IMR-90 (cell line): ENCODE results near the gene TANGO6. TPM values are rescaled to one million over a fixed set of nuclear protein-coding genes. Genes with fewer than 3 reads are reported as not detected.

Experiments
- ATAC-seq: fragments of 200-7000 bp; cut with Tn5 transposase; 2 replicates; pipeline ENCODE4 v1.9.1; 2020; ENCODE audit warnings: low read depth, mild to moderate bottlenecking, moderate library complexity
- BruUV-seq: library from RNA; stranded (reverse); fragments of 400-500 nt; replicated peaks from 2 replicates; lab custom pipeline; 2021; lab: Mats Ljungman, UMichigan
- CTCF ChIA-PET: fragments of 300-600 bp; formaldehyde crosslinking; extraction: SDS; loops from one replicate; lab custom pipeline; 2021; ENCODE audit warnings: antibody characterized with exemption; lab: Yijun Ruan, JAX
- POLR2A ChIA-PET: fragments of 300-600 bp; sonication (Branson Sonifier 250); formaldehyde crosslinking; loops from one replicate; lab custom pipeline; 2022; ENCODE audit warnings: antibody characterized with exemption; ENCODE audit not compliant: unreplicated experiment; lab: Charles Lee
- DNase-seq: peaks from one replicate; pipeline ENCODE4 v3.0.0; 2013
- H2AFZ ChIP-seq: replicated peaks from 2 replicates; pipeline ENCODE3; 2013; ENCODE audit warnings: low read length, mild to moderate bottlenecking; ENCODE audit not compliant: poor library complexity
- H2AK5ac ChIP-seq: 2 replicates; pipeline ENCODE4 v1.6.1; 2013; ENCODE audit warnings: low read depth, low read length, inconsistent platforms
- H2AK9ac ChIP-seq: replicated peaks from 2 replicates; pipeline ENCODE3; 2013; ENCODE audit warnings: mild to moderate bottlenecking, low read depth, low read length, moderate library complexity; ENCODE audit not compliant: poor library complexity
- H2BK120ac ChIP-seq: 2 replicates; pipeline ENCODE4 v1.6.1; 2013; ENCODE audit warnings: low read depth, low read length, inconsistent platforms
- H2BK15ac ChIP-seq: 3 replicates; pipeline ENCODE4 v1.6.1; 2013; ENCODE audit warnings: low read depth, low read length, inconsistent platforms
- H2BK20ac ChIP-seq: 2 replicates; pipeline ENCODE4 v1.6.1; 2013; ENCODE audit warnings: low read depth, mild to moderate bottlenecking, inconsistent platforms, low read length, moderate library complexity
- H2BK5ac ChIP-seq: 2 replicates; pipeline ENCODE4 v1.6.1; 2013; ENCODE audit warnings: mild to moderate bottlenecking, low read depth, low read length, inconsistent platforms; ENCODE audit not compliant: poor library complexity, severe bottlenecking
- H3K14ac ChIP-seq: replicated peaks from 2 replicates; pipeline ENCODE4 v1.6.1; 2013; ENCODE audit warnings: low read depth, low read length, inconsistent platforms
- H3K18ac ChIP-seq: 2 replicates; pipeline ENCODE4 v1.6.1; 2013; ENCODE audit warnings: low read depth, low read length, control low read depth
- H3K23ac ChIP-seq: 2 replicates; pipeline ENCODE4 v1.6.1; 2013; ENCODE audit warnings: low read depth, low read length, inconsistent platforms
- H3K27ac ChIP-seq: 2 replicates; pipeline ENCODE4 v1.5.1; 2013; ENCODE audit warnings: mild to moderate bottlenecking, control low read depth, low read length; ENCODE audit not compliant: insufficient read depth
- H3K27me3 ChIP-seq: 2 replicates; pipeline ENCODE4 v1.6.1; 2013; ENCODE audit warnings: low read length; ENCODE audit not compliant: control insufficient read depth, insufficient read depth
- H3K36me3 ChIP-seq: 2 replicates; pipeline ENCODE4 v1.6.1; 2013; ENCODE audit warnings: low read length, mixed read lengths; ENCODE audit not compliant: control insufficient read depth, insufficient read depth
- H3K4ac ChIP-seq: 2 replicates; pipeline ENCODE4 v1.6.1; 2013; ENCODE audit warnings: low read depth, low read length, inconsistent platforms
- H3K4me1 ChIP-seq: 2 replicates; pipeline ENCODE4 v1.6.1; 2013; ENCODE audit warnings: low read length, mixed read lengths; ENCODE audit not compliant: control insufficient read depth, insufficient read depth
- H3K4me2 ChIP-seq: 2 replicates; pipeline ENCODE4 v1.6.1; 2013; ENCODE audit warnings: low read depth, mild to moderate bottlenecking, control low read depth, low read length, moderate library complexity
- H3K4me3 ChIP-seq: 2 replicates; pipeline ENCODE4 v1.5.1; 2013; ENCODE audit warnings: low read depth, mild to moderate bottlenecking, control low read depth, low read length, moderate library complexity; ENCODE audit not compliant: insufficient read depth
- H3K56ac ChIP-seq: 2 replicates; pipeline ENCODE4 v1.6.1; 2013; ENCODE audit warnings: low read length, inconsistent platforms; ENCODE audit not compliant: insufficient read depth; ENCODE audit errors: extremely low read depth
- H3K79me1 ChIP-seq, 2 experiments: 2 replicates each; pipeline ENCODE4 v1.6.1; 2013; ENCODE audit warnings: low read length in 2 of 2, inconsistent platforms in 1 of 2, low read depth in 1 of 2
- H3K9ac ChIP-seq: 2 replicates; pipeline ENCODE4 v1.6.1; 2013; ENCODE audit warnings: low read depth, low read length, control low read depth
- H3K9me1 ChIP-seq: 2 replicates; pipeline ENCODE4 v1.6.1; 2013; ENCODE audit warnings: low read length, inconsistent platforms; ENCODE audit not compliant: insufficient read depth
- H3K9me3 ChIP-seq: 2 replicates; pipeline ENCODE4 v1.6.1; 2013; ENCODE audit warnings: low read length; ENCODE audit not compliant: control insufficient read depth, insufficient read depth
- H4K20me1 ChIP-seq: 2 replicates; pipeline ENCODE4 v1.6.1; 2013; ENCODE audit warnings: low read length, inconsistent platforms; ENCODE audit not compliant: insufficient read depth
- H4K5ac ChIP-seq: 2 replicates; pipeline ENCODE4 v1.6.1; 2013; ENCODE audit warnings: mild to moderate bottlenecking, low read depth, low read length, control low read depth
- H4K8ac ChIP-seq, 2 experiments: 2 replicates each; pipeline ENCODE4 v1.6.1; 2013; ENCODE audit warnings: low read depth in 2 of 2, low read length in 2 of 2, control low read depth in 1 of 2, inconsistent platforms in 1 of 2
- H4K91ac ChIP-seq: 2 replicates; pipeline ENCODE4 v1.6.1; 2013; ENCODE audit warnings: low read depth, low read length, inconsistent platforms; ENCODE audit not compliant: insufficient read depth
- CEBPB ChIP-seq: IDR thresholded peaks from 2 replicates; pipeline ENCODE4 v1.6.1; 2012; ENCODE audit warnings: low read depth, low read length, improper control_type of control experiment
- FOS ChIP-seq: fragments of 150-350 bp; IDR thresholded peaks from 2 replicates; pipeline ENCODE4 v1.6.1; 2016; ENCODE audit warnings: low read depth, low read length
- MAFK ChIP-seq: IDR thresholded peaks from 2 replicates; pipeline ENCODE4 v1.6.1; 2012; ENCODE audit warnings: low read depth, low read length, improper control_type of control experiment
- MAZ ChIP-seq: IDR thresholded peaks from 2 replicates; pipeline ENCODE4 v1.6.1; 2012; ENCODE audit warnings: low read depth, mild to moderate bottlenecking, low read length, improper control_type of control experiment, moderate library complexity, borderline replicate concordance
- MXI1 ChIP-seq: IDR thresholded peaks from 2 replicates; pipeline ENCODE4 v1.6.1; 2012; ENCODE audit warnings: low read depth, mild to moderate bottlenecking, low read length, moderate library complexity, borderline replicate concordance
- RAD21 ChIP-seq: IDR thresholded peaks from 2 replicates; pipeline ENCODE4 v1.6.1; 2012; ENCODE audit warnings: low read length, improper control_type of control experiment
- RCOR1 ChIP-seq: IDR thresholded peaks from 2 replicates; pipeline ENCODE4 v1.6.1; 2012; ENCODE audit warnings: mild to moderate bottlenecking, low read length, improper control_type of control experiment; ENCODE audit not compliant: insufficient replicate concordance
- RFX5 ChIP-seq: IDR thresholded peaks from 2 replicates; pipeline ENCODE4 v1.8.0; 2012; ENCODE audit warnings: low read depth, mild to moderate bottlenecking, low read length, moderate library complexity
- USF2 ChIP-seq: fragments of 150-350 bp; IDR thresholded peaks from 2 replicates; pipeline ENCODE4 v1.6.1; 2017; ENCODE audit warnings: mild to moderate bottlenecking, antibody characterized with exemption, low read length, low read depth
- WGBS, 2 experiments: methylation state at CpG; one replicate each; pipeline versions ENCODE4 v1.1.5 to v1.1.7; 2013; ENCODE audit warnings: missing lambda C conversion rate in 2 of 2; ENCODE audit not compliant: insufficient read length in 1 of 2; ENCODE audit errors: extremely low coverage in 2 of 2; 5-methylcytosine and 5-hydroxymethylcytosine counted together
- dilution Hi-C: fragments of 300-500 bp; cut with HindIII; formaldehyde crosslinking; loops from one replicate; pipeline ENCODE4 v1.14.3; 2018; ENCODE audit warnings: low sequenced_read_pairs; ENCODE audit not compliant: unreplicated experiment
- in situ Hi-C: fragments of 300-500 bp; cut with MboI; formaldehyde crosslinking; loops from 3 replicates; pipeline ENCODE4 v1.14.3; 2019; ENCODE audit warnings: low sequenced_read_pairs, inconsistent platforms, mixed read lengths
- intact Hi-C: fragments of 100-400 bp; cut with micrococcal nuclease; formaldehyde crosslinking; loops from 2 replicates; pipeline ENCODE4 v1.10.0; 2022
- polyA plus RNA-seq, 3 experiments: library from polyadenylated mRNA; depleted of rRNA; stranded (reverse); fragments of >200 nt; gene quantifications; 2 replicates each; pipeline ENCODE4 v1.2.3, GENCODE V29; 2012; ENCODE audit warnings: low replicate concordance in 1 of 3
- total RNA-seq: library from RNA; depleted of rRNA; stranded (reverse); fragments of >200 nt; gene quantifications from 2 replicates; pipeline ENCODE4 v1.2.3, GENCODE V29; 2012

Gene TANGO6
- total and polyA plus RNA-seq, 2 of the 4 experiments (the other 2 are of a cell fraction): 6.7 to 22.4 TPM

GRCh38 chr16:68994324-68994723 lies 151.0 kb downstream of the TANGO6 start:
- Histone ChIP-seq H3K23ac (no peak overlapping the region; the same call in 1 of the 2 replicates), H3K14ac (no peak overlapping the region; the same call in 1 of the 2 replicates), H3K4me2 (peak overlapping the region; percentile 74; the same call in 1 of the 2 replicates), H3K56ac (peak overlapping the region; percentile 7; the same call in 1 of the 2 replicates), H2AK5ac (no peak overlapping the region; the same call in none of the 2 replicates), H3K27ac (peak overlapping the region; percentile 73), H3K27me3 (no peaks in the 10 kb centered on the region), H3K4ac (peak overlapping the region; percentile 27), H3K36me3 (no peaks in the 10 kb centered on the region), H4K5ac (peak overlapping the region; percentile 64), H4K91ac (peak overlapping the region; percentile 40; the same call in 1 of the 2 replicates), H4K8ac (peak overlapping the region; percentile 0 to 29; a peak in 1 of 4 replicates), H3K9me1 (no peaks in the 10 kb centered on the region; the same call in 1 of the 2 replicates), H4K20me1 (no peaks in the 10 kb centered on the region), H2BK120ac (peak overlapping the region; percentile 54), H3K9me3 (no peaks in the 10 kb centered on the region), H3K4me1 (peaks cover 16% of the 10 kb centered on the region), H3K9ac (peak overlapping the region; percentile 12; the same call in 1 of the 2 replicates), H3K18ac (peak overlapping the region; percentile 93), H3K79me1 (no peaks in the 10 kb centered on the region; a peak in 1 of 4 replicates), H2BK15ac (no peak overlapping the region), H2AFZ (no peak overlapping the region), H2AK9ac (no peak overlapping the region), H2BK20ac (peak overlapping the region; percentile 35; the same call in 1 of the 2 replicates), H3K4me3 (no peak overlapping the region), H2BK5ac (peak overlapping the region; percentile 82)
- in situ Hi-C loops (no loop called here), dilution Hi-C loops (no loop called here), intact Hi-C loops (loop anchor here (5.0 kb wide), 1 partner anchor 138 kb away; the partner anchor contains the start of genes CHTF8 and UTP4)
- WGBS, 2 experiments: no CpG with 5 or more reads among the region's 1 CpG
- no peak; the same call in 1 of the 2 replicates for ATAC-seq
- TF ChIP-seq MXI1 (no peak), RCOR1 (no peak), RFX5 (no peak), FOS (no peak), CEBPB (no peak), MAFK (no peak), MAZ (no peak), USF2 (no peak), RAD21 (no peak)
- no peak for DNase-seq
- ChIA-PET CTCF (interaction anchor here (1.3 to 1.5 kb wide), 4 partner anchors 8 to 85 kb away, joined by 3 to 4 read pairs (median 3); no protein-coding TSS in a partner anchor), POLR2A (no interaction called here)
- no TSS peak for BruUV-seq
